ENCODE measurements around the gene CYTH1.
"Not testable (repeated sequence)": the region's sequence is repeated elsewhere in the genome, so short reads cannot be mapped to it uniquely, and the experiment has no call there.

The CYTH1 gene

DNA sequence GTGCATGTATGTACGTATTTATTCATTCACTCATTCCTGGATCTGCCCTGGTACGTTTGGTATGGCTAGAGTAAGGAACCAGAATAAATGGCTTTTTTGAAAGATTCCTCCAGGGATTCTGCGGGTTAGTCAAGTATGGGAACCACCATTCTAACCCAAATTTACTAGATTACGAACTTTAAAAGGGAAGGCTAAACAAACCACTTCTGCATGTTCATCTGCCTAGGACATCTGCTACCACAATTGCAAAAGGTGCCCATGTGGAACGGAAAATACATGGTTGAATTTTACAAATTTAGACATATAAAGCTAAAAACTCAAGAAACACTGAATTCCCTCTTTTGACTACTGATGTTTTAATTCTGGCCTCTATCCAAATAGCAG lies 22.1 kb downstream of the CYTH1 start:
- no peak for DNase-seq (ENCODE audit: low spot score)

GRCh38 chr17:78759203-78759968 lies 22.7 kb downstream of the CYTH1 start:
- DNase-seq (ENCODE audit: low spot score): no peak

DNA sequence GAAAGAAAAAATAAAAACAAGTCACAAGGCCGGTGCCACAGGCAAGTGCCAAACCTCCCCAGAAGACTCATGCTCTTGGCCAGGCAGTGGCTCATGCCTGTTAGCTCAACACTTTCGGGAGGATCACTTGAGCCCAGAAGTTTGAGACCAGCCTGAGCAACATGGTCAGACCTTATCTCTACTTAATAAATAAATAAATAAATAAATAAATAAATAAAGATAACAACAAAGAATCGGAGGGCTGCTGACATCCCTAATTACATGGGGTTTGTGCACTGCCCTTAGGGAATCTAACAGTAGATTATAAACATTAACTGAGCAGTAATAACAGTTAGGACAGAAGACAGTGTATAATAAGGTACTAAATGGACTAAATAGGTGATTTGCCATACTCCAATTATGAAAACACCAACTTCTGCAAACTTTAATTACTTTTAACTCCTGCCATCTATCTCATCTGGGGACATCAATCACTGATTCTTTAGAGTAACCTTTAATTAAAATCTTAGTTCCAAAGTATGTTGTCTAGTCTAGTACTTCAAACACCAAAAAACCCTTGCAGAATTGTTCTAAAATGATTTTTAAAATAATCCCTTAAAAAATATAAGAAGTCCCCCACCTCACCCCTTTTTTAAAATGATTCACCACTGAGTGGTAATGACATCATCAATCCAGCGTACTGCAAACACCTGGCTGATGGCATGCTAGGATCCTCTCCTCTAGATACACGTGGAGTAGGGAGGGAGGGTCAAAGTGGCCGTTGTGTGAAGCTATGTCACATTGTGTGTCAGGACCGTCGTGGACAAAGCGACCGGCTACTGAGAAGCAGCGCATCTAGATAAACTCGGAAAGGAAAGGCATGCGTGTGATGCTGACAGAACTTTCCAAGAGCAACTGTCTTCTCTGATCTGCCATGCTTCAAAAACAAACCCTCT lies 28.5 kb downstream of the CYTH1 start:
- no peak for DNase-seq (ENCODE audit: low spot score)

- no peak for DNase-seq (ENCODE audit: low spot score)
These were observed 30.5 kb downstream of the CYTH1 start for GRCh38 chr17:78751447-78752161.

GRCh38 chr17:78751000-78751399 lies 31.1 kb downstream of the CYTH1 start:
- not testable (repeated sequence) for DNase-seq (ENCODE audit: low spot score)

DNA sequence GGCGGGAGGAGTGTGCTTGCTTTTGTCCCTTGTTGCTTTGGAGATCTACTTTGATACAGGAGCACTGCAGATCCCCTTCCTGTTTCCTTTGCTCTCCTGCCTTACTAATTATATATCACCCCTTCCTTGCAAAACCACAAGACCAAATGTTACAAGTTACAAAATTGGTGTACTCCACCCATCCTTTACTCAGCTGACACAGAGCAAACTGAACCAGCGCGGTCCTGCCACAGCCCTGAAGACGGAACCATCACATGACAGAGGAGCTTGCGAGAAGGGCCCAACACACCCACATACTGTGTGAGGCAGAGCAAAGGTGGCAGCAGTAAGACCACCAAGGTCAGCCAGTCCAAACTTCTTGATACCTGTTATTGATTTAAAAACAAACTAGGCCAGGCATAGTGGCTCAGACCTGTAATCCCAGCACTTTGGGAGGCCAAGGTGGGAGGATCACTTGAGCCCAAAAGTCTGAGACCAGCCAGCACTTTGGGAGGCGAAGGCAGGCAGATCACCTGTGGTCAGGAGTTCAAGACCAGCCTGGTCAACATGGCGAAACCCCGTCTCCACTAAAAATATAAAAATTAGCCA lies 33.2 kb downstream of the CYTH1 start:
- peak; percentile 56 for DNase-seq (ENCODE audit: low spot score)

- DNase-seq (ENCODE audit: low spot score): no peak
These were observed 33.9 kb downstream of the CYTH1 start for GRCh38 chr17:78748048-78748729.

- no peak for DNase-seq (ENCODE audit: low spot score)
These were observed 34.6 kb downstream of the CYTH1 start for GRCh38 chr17:78747488-78747887.

- no peak for DNase-seq (ENCODE audit: low spot score)
These were observed 35.2 kb downstream of the CYTH1 start for GRCh38 chr17:78746949-78747269.

DNA sequence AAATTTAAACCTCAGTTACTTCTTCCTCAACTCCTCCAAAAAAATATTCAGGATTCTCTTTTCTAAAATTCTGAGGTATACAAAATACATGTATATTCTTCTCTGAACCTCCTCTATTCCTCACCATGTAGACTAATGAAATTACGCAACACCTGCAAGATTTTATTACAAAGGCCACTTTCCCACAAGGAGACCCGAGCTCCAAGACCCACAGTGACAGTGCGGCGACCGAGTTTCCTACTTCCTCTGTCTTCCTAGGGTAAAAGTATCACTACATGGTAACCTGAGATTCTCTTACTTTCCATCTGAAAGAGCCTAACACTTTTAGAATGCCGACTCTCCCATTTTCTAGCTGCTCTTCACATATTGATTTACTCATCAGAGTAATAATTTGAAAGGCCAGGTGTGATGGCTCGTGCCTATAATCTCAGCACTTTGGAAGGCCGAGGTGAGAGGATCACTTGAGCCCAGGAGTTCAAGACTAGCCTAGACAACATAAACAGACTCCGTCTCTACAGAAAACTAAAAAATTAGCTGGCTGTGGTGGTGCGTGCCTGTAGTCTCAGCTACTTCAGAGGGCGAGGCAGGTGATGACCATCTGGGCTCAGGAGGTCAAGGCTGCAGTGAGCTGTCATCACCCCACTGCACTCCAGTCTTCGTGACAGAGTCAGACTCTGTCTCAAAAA lies 35.7 kb downstream of the CYTH1 start:
- no peak for DNase-seq (ENCODE audit: low spot score)

DNA sequence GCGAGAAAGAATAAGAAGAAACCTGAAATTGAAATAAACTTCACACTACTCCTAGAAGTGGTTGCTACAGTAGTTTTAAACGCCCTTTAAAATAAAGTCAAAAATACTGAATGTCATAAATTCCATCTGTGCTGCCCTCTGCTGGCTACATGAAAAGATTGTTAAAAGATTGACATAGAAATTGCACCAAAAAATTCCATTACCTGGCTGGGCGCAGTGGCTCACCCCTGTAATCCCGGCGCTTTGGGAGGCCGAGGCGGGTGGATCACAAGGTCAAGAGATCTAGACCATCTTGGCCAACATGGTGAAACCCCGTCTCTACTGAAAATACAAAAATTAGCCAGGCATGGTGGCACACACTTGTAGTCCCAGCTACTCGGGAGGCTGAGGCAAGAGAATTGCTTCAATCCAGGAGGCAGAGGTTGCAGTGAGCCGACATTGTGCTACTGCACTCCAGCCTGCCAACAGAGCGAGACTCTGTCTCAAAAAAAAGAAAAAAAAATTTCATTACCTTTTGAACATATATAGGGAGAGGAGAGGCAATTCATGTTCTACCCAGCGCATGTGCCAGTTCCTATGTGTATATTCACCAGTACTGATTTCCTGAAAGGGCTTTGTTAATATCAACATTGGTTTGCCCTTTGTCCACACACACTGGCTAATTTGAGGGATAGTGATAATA lies 36.5 kb downstream of the CYTH1 start:
- DNase-seq (ENCODE audit: low spot score): no peak

DNA sequence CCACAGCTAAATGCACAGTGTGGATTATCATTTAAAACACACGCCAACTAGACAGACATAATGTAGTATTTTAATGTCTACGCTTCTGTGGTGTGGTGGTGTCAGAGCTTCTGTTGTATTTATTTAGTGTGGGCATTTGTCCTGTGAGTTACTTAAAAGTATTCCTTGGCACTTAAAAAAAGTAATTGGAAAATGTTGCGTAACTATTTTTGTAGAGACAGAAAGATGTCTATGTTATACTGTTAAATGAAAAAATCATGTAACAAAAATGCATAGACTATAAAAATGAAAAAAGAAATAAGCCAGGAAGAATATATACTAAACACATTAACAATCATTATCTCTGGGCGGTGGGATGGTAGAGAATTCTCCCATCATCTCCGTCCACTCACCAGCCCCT lies 39.2 kb downstream of the CYTH1 start:
- no peak for DNase-seq (ENCODE audit: low spot score)

DNA sequence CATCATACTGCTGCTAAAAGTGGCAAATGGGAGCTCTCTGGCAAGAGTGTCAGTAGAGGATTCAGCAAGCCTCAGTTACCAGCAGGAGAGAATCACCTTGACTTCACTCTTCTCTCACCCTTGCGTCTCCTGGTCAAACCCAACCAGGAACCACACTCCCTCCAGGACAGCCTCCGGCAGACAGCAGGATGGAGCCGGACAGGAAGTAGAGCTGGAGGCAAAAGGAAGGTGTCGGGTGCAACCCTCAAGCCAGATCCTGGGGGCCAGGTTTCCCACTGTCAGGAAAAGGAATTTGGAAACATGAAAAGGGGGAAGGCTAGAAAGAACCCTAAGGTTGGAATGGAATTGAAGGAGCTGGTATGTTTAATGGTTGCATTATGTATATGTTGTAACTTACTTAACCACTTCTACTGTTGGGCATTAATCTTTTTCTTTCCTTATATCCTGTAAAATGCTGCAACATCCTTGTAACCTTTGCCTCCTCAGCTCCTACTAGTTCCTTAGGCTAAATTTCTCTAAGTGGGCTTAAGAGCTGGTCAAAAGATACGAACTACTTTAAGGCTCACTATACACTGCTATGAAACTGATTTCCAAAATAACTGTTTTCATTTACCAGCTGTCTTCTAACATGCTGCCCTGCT lies 40.3 kb downstream of the CYTH1 start:
- no peak for DNase-seq (ENCODE audit: low spot score)

DNA sequence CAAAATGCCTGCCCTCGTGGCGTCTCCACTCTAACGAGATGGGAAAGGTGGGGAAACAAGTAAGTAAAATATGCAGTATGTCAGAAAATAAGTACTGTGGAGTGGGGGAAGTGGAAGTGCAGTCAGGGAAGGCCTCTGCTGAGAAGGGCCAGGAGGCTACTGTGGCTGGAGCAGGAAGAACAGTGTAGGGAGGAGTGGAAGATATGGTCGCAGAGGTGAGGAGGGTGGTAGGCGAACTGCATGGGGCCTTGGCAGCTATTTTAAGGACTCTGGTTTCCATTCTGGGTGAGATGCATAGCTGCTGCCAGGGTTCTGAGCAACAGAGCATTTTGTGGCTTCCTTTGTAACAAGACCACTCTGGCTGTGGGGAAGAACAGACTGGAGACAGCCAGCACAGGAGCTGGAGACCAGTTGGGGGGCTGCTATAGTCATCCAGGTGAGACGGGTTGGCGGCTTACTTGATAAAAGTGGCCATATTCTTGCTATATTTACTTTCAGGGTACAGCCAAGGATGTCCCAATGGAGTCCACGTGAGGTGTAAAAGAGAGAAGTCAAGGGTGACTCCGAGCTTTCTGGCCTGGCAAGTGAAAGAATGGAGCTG lies 42.6 kb downstream of the CYTH1 start:
- no peak for DNase-seq (ENCODE audit: low spot score)

- DNase-seq (ENCODE audit: low spot score): no peak
These were observed 43.4 kb downstream of the CYTH1 start for GRCh38 chr17:78738698-78739097.

- DNase-seq (ENCODE audit: low spot score): no peak
These were observed 43.8 kb downstream of the CYTH1 start for GRCh38 chr17:78738278-78738677.

- DNase-seq (ENCODE audit: low spot score): peak; percentile 74
These were observed 44.7 kb downstream of the CYTH1 start for GRCh38 chr17:78737332-78737731.

DNA sequence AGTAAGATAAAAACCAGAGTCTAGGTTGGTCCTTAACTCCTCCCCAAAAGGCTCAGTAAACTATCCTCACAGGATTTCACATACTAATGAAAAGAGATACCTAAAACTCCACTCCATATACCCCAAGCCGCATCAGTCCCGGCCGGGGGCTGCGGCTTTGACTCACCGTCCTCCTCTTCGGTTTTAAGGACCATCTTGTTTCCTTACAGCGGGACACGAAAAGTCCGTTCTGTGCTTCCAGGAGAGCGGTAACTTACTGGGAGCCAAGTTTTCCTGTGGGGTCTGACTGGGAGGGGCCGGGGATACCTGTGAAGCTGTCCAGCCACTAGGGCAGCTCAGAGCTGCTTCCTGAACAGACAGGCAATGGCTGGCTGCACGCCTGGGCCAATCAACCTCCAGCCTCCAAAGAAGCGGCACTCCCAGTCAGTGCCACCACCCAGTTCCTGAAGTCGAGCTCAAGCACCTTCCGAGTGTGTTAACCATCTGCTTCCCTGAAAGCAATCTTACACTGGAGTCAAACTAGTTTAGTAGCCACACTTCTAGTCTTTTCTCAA lies 45.5 kb downstream of the CYTH1 start:
- no peak for DNase-seq (ENCODE audit: low spot score)

DNA sequence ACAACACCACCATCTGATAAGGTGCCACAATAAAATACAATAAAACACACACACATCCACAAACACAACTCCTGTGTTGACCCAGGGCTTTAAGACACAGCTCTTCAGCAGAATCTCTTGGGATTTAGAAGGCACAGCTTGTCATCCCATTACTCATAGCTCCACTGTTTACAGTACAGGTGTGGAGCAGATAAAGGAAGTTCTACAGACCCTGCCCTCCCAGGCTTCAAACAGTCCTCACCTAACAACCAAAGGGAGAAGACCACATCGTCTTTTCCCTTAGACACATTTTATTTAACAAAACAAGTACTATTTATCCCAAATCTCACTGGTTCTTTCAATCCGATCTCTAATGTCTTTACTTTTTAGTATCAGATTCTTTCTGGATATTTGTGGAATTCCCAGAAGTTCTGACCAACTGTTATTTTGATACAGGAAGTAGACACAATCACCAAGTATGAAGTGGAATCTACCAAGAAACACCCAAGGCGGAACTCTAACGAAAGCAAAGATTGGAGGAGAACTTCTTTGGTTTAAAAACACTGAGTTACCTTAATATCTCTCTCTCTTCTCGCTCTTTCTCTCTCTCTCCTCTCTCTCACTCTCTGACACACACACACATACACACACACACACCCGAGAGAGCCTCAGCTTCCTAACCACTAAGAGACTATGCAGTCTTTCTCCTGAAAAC lies 46.1 kb downstream of the CYTH1 start:
- DNase-seq (ENCODE audit: low spot score): no peak

Measured in AG08395 (cell line).